Measurements from ENCODE around the gene SMYD5. TPM values are rescaled to one million over a fixed set of nuclear protein-coding genes. Genes with fewer than 3 reads are reported as not detected.

SMYD5 gene
- total RNA-seq, 1 donor from 2014 or later = 18.4 TPM

DNA sequence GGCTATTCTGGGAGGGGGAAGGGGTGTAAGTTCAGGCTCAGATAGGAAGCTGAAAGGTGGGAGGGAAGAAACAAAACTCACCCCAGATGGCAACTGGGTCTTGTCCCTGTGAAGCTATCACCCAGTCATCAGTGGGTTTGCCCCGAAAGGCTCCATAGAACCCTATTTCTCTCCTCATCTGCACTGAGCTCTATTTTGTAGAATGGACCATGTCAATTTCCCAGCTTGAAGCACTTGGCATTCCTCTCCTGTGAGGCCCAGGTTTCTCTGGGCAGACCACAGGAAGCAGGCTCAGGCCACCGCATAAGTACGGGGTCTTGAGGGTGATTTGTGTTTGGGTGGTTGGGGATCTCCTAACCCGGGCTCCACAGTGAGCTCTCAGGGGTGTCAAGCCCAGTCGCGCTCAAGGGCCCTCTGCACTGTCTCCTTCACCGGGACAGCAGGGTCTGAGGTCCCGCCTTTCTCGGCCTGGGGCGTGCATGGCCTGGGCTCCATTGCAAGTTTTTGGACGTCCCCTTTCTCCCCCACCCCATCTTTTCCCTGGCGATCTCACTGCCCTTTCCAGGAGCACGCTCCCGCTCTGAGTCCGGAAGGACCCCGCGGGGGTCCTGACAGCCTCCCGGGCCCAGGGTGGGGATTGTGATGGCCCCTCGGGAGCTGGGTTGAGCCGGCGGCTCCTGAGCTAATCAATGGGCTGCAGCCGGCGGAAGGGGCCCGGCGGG lies 38.9 kb upstream of the SMYD5 start:
- peaks cover 7% of the 10 kb centered on the region for H3K27me3 ChIP-seq (ENCODE audit: control insufficient read depth, insufficient read depth, low read length)
- TF ChIP-seq, protein P1, sequence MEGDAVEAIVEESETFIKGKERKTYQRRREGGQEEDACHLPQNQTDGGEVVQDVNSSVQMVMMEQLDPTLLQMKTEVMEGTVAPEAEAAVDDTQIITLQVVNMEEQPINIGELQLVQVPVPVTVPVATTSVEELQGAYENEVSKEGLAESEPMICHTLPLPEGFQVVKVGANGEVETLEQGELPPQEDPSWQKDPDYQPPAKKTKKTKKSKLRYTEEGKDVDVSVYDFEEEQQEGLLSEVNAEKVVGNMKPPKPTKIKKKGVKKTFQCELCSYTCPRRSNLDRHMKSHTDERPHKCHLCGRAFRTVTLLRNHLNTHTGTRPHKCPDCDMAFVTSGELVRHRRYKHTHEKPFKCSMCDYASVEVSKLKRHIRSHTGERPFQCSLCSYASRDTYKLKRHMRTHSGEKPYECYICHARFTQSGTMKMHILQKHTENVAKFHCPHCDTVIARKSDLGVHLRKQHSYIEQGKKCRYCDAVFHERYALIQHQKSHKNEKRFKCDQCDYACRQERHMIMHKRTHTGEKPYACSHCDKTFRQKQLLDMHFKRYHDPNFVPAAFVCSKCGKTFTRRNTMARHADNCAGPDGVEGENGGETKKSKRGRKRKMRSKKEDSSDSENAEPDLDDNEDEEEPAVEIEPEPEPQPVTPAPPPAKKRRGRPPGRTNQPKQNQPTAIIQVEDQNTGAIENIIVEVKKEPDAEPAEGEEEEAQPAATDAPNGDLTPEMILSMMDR (IDR thresholded peaks at IDR 0.05; ENCODE audit: insufficient read depth, low read length, severe bottlenecking) = no peak
- FAIRE-seq (no peak), DNase-seq (ENCODE audit: low read depth) (no peak)
- H3K36me3 ChIP-seq (ENCODE audit: control insufficient read depth, insufficient read depth, low read length) = no peaks in the 10 kb centered on the region
- H3K4me3 ChIP-seq (ENCODE audit: low read depth, low read length) = peak overlapping the region; percentile 22

DNA sequence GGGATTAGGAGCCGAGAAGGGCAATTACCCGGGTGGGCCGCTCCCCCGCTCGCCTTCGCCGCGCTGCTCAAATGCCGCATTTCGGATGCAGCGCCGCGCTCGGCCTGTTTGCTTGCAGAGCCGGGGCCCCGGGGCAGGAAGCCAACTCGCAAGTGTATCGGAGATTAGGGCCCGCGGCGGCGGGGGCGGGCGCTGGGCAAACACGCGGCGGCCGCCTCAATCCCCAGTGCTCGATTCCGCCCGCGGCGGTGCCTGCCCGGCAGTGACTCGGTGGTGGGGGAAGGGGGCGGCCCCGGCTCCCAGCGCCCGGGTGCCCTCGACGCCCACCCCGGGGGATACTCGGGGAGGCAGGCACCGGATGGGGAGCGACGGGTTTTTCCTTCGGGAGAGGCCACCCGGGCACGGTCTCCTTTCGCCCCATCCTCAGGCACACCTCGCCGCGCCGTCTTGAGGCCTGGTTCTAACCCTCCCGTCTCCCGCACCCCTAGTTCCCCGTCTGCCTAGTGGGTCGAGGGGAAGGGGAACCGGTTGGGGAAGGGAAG lies 38.3 kb upstream of the SMYD5 start:
- peaks cover 7% of the 10 kb centered on the region for H3K27me3 ChIP-seq (ENCODE audit: control insufficient read depth, insufficient read depth, low read length)
- FAIRE-seq (no peak), DNase-seq (ENCODE audit: low read depth) (peak; percentile 27)
- TF ChIP-seq, protein P1 (IDR thresholded peaks at IDR 0.05; ENCODE audit: insufficient read depth, low read length, severe bottlenecking) = peak; percentile 5
- H3K36me3 ChIP-seq (ENCODE audit: control insufficient read depth, insufficient read depth, low read length) = no peaks in the 10 kb centered on the region
- H3K4me3 ChIP-seq (ENCODE audit: low read depth, low read length) = peak overlapping the region; percentile 22

DNA sequence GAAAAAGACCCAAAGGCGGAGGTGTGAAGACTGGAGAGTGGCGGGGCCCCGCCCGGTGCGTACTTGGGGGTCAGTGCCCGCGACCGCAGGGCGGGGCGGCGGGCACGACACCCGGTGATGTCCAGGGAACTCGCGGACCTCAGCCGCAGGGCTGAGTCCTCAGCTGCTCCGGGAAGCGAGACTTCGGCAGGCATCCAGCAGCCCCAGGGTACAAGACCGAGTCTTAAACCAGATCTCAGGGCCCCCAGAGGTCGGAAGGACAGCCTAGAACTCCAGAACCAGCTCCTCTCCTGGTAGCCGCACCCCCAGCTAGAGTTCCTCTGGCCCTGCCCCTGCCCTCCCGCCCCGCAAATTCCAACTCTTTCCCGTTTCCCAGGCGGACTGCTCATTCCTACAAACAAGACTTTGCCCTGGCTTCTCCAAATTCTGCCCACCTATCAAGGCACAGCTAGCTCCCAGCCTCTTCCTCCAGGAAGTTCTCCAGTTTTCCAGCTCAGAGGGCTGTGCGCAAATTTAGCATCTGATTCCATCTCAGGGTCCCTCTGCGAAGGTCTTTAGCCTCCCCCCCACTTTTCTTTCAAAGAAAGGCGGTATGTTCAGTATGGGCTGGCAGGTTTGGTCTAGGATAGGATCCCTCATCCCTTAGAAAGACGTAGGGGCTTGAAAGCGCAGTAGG lies 37.7 kb upstream of the SMYD5 start:
- DNase-seq (ENCODE audit: low read depth) (no peak), FAIRE-seq (no peak)
- Histone ChIP-seq H3K36me3 (ENCODE audit: control insufficient read depth, insufficient read depth, low read length) (no peaks in the 10 kb centered on the region), H3K27me3 (ENCODE audit: control insufficient read depth, insufficient read depth, low read length) (peaks cover 7% of the 10 kb centered on the region), H3K4me3 (ENCODE audit: low read depth, low read length) (peak overlapping the region; percentile 22)
- TF ChIP-seq, protein P1 (IDR thresholded peaks at IDR 0.05; ENCODE audit: insufficient read depth, low read length, severe bottlenecking) = no peak

DNA sequence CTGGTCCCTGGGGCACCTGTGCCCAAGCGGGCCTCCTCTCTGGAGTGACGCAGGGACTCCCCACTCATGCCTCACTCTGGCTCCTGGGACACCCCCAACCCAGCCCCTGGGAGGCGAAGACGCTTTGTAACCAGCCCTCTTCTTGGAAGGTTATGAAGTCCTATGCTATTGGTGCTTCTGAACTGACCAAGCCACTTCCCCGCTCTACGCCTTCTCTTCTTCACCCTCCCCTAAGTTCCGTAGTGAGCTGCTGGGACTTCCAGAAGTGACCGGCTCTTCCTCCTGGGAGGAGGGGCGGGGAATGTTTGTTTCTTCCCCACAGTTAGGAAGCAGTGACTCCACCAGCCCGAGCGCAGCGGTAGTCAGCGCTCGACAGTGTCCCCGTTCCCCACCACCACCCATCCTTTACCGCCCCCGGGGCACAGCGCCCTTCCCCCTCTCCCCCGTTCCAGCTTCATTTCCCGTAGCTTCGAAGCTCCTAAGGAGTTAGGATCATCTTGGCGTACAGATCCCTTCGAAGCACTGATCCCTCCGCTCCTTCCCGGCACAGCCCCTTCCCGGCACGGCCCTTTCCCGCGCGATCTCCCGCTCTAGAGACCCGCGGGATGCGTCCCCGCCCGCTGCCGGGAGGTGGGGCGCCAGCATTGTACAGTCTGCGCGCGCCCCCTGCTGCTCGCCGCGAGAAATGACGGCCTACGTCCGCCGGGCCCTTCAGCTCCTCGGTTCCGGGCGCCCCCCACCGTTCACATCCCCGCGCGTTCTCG lies 37.0 kb upstream of the SMYD5 start:
- DNase-seq (ENCODE audit: low read depth) (peak; percentile 47), FAIRE-seq (no peak)
- Histone ChIP-seq H3K27me3 (ENCODE audit: control insufficient read depth, insufficient read depth, low read length) (peaks cover 5% of the 10 kb centered on the region), H3K4me3 (ENCODE audit: low read depth, low read length) (peak overlapping the region; percentile 63), H3K36me3 (ENCODE audit: control insufficient read depth, insufficient read depth, low read length) (no peaks in the 10 kb centered on the region)
- TF ChIP-seq, protein P1 (IDR thresholded peaks at IDR 0.05; ENCODE audit: insufficient read depth, low read length, severe bottlenecking) = peak; percentile 95

DNA sequence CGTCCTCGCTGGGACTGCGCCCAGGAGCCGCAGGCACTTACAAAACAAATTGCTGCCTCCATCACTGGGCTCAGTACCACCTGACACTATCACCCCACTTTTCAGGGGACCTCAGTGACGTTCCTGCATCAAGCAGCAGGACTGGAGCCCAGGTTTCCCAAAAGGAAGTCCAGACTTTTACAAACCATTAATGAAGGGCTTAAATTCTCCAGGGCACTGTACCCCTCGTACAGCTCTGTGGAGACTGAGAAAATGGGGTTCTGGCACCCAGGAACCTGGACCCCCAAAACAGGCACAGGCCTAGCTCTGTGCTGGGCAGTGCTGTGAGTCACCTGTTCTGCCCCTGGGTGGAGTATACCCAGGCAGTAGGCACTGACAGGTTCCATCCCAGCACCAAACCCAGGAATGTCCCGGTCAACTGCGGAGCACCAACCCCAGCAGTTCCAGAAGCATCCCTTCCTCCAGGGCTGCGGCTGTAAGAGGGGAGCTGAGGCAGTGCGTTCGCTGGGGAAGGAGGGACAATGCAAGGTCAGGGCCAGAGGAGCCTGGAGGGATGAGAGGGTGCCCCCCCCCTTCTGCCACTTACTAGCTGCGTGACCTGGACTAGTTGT lies 36.3 kb upstream of the SMYD5 start:
- TF ChIP-seq, protein P1 (IDR thresholded peaks at IDR 0.05; ENCODE audit: insufficient read depth, low read length, severe bottlenecking) = no peak
- no peak overlapping the region for H3K4me3 ChIP-seq (ENCODE audit: low read depth, low read length)
- DNase-seq (ENCODE audit: low read depth) = no peak
- no peaks in the 10 kb centered on the region for H3K36me3 ChIP-seq (ENCODE audit: control insufficient read depth, insufficient read depth, low read length)
- no peak for FAIRE-seq
- H3K27me3 ChIP-seq (ENCODE audit: control insufficient read depth, insufficient read depth, low read length) = peaks cover 5% of the 10 kb centered on the region

Measured in bronchial epithelial cell (primary cell).